T-helper 9 cell (primary cell): ENCODE results near the gene SNCAIP.
"Not testable (repeated sequence)": the region's sequence is repeated elsewhere in the genome, so short reads cannot be mapped to it uniquely, and the experiment has no call there.

Source experiments
- DNase-seq: peaks from one replicate; pipeline ENCODE4 v3.0.0-alpha.2; 2020

The SNCAIP gene

DNA sequence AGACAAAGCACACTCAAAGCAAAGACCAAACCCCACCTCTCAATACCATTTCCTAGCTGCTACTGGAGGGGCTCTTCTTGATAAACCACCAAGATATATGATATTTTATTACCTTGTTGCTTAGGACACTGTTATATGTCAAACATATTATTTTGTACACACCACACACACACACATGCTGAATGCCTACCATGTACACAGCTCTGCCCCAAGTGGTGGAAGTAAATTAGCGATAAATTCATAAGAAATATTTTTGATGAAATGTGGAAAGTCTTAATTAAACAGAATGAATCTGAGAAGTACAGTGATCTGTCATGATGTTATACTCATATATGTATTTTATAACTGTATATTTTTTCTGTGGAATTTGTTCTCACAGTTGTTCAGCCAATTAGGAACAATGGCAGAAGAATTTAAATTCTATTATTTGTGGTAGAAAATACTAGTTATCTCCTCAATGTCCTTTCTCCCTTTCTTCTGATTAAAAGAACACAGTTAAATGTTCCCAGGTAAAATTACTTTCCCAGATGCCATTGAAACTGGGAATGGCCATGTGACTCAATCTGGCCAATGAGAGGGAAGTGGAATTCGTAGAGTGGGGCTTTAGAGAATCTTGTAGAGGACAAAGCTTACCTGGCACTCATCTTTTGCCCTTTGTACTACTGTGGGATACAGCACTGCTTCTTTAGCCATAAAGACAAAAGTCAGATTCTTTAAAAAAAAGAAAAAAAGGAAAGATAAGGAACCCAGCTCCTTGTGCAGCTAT lies 156.5 kb downstream of the SNCAIP start:
- no peak for DNase-seq

DNA sequence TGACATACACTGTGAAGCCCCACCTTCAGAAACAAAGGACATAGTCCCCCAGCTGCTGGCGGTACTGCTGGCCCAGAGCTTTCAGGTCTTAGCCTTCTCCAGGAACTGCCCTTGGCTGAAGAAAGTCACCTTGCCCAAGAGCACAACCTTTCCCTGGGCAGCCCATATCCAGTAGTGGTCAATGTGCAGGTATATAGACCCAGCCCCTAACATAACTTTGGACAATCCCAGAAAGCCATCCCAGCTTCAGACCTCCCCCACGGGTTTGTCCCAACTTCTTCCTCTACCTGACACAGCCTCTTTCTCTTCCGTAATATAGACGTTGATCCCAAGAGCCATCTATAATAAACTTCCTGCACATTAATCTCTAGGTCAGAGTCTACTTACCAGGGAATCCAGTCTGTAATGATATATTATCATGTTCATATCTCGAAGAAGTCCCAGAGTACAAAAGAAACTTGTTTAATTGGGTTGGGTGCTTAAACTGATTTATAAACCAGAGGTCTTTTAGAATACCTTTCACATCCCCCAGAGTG lies 157.4 kb downstream of the SNCAIP start:
- no peak for DNase-seq

DNA sequence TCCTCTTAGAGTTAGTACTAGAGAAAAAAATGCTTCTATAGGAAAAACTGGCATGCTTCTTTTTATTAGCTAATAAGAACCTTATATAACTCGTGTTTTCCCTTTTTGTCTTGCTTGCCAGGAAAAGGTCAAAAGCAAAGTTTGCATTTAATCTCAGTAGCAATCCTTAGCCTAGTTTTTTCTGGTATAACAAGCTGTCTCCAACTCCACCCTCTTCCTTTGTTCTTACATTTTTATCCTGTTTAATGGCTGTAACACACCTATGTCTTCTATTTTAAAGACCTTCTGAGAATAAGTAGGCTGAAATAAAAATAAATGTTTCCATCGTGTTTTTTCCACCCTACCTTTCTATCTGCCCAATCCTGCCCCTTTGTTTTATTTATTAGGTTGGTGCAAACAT lies 158.3 kb downstream of the SNCAIP start:
- DNase-seq: no peak

DNA sequence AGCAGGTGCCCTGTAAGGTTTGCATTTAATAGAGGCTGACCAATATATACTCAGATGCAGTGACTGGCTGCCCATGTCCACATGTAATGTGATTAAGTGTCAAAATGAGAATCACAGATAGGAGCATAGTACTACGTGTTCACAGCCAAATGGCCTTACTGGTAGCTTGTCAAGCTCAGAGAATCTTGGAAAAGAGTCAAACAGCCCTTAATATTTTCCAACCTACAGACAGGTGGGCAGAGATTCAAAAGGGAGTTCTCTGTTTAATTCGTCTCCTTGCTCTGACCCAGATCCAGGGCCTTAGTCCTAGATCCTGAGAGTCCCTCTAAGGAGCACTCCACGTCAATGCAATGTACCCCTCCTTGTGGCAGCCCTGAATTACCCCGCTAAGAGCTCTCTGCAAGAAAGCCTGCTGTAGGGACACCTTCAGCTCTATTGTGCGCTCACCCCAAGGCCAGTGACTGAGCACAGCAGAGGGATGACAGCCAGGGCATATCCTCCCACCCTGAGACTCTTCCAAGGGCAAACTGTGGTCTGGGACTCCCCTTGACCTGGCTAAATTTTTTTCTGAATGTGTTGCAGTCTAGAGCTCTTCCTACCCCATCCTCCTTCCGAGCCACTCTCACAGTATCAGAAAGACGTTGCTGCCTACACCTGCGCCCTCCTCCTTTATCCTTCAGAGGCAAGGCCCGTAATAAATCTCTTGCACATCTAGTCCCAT lies 159.2 kb downstream of the SNCAIP start:
- DNase-seq: no peak

DNA sequence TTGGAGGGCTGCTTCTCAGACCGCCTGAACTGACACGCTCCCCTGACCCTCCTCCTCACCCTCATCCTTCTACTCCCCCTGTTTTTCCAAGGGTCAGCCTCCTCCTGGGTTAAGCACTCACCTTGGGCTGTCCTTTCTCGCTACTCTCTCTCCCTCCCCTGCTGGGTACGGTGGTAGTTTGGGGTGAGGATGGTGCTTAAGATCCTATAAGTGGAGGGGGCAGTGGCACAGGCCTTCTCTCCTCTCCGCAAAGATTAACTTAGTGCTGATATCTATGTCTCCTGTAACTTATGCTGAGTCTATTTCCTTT lies 159.7 kb downstream of the SNCAIP start:
- no peak for DNase-seq

DNA sequence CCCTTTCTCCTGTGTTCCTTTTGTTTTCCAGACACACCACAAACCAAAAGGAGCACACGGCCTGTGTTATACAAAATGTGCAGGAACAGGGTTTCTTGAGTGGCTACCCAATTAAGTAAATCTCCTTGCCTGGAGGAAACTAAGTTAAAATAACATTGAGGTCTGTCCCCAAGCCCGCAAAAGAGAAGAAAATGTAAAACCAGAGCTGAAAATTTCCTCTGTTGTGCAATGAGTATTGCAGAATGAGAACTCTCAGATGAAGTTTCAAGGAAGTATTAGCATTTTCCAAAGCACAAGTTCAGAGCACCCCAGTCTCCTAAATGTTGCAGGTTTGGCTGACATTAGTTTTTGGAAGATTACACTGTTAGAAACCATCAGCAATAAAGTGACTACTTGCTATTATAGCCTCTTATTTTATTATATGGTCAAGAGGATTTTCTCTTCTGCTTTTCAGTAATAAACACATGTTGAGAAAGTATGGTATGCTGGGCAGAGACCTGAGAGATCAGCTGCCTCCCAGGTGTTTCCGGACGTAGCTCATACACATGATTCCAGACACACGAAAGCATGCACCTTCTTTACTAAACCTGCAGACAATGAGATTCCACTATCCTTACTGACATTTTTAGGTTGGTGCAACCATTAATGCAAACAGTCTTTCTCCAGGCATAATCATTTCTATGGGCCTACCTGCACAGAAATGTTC lies 161.3 kb downstream of the SNCAIP start:
- no peak for DNase-seq

DNA sequence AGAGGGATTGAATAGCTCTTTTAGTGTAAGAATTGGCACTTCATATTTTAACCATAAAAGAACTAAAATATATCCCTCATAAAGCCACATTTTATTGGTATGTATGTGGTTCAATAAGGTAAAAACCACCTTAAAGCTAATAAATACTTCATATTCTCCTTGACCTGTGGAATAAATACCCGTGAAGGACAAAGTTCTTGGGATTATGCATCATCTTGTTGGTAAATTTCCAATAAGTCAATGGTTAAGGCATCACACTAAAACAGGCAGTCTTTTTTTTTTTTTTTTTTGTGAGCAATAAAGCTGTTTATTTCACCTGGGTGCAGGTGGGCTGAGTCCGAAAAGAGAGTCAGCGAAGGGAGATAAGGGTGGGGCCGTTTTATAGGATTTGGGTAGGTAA lies 161.9 kb downstream of the SNCAIP start:
- no peak for DNase-seq

DNA sequence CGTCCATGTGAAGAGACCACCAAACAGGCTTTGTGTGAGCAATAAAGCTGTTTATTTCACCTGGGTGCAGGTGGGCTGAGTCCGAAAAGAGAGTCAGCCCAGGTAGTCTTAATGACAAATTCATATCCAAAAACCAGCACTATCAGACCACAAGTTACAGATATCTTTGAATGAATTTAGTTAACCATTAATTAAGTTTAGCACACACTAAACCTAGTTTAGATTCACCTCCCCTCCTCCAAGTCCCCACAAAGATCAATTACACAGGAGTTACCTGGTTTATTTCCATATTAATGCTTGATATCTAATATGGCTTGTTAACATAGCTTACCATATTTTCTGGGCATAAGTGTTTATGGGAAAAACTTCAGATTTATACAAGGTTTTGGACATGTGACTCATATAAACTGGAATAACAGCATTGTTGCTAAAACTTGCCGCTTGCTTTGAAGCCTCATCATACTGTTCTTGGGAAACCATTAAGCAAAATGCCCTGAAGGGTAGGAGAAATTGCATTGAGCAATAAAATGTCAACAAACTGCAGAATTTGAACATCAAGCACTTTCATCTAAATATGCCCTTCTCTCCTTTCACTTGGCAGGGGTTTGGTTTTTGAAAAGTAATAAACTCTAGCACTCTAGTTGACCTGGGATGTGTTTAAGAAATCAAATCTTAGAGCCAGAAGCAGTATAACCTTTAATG lies 166.9 kb downstream of the SNCAIP start:
- DNase-seq: no peak

DNA sequence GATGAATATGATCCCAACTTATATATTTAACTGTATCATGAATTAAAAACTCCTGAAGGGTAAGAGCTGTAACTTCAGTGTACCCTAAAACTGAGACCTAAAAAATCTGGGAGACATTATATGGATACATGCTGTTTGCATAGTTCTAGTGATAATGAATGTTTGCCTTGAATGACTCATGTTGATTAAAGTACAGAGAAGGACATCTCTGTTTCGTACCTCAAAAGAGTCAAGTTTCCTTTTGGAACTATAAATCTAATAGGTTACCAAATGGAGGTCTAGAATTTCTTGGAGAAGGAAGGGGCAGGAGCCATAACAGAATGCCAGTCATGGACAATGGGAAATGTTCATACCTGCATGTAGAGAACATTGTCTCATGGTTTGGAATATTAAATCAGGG lies 168.1 kb downstream of the SNCAIP start:
- no peak for DNase-seq

DNA sequence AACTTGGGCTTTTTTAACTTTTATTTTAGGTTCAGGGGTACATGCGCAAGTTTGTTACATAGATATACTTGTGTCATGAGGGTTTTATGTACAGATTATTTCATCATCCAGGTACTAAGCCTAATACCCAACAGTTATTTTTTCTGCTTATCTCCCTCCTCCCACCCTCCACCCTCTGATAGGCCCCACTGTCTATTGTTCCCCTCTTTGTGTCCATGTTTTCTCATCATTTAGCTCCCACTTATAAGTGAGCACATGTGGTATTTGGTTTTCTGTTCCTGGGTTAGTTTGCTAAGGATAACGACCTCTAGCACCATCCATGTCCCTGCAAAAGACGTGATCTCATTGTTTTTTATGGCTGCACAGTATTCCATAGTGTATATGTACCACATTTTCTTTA lies 172.1 kb downstream of the SNCAIP start:
- DNase-seq: no peak

DNA sequence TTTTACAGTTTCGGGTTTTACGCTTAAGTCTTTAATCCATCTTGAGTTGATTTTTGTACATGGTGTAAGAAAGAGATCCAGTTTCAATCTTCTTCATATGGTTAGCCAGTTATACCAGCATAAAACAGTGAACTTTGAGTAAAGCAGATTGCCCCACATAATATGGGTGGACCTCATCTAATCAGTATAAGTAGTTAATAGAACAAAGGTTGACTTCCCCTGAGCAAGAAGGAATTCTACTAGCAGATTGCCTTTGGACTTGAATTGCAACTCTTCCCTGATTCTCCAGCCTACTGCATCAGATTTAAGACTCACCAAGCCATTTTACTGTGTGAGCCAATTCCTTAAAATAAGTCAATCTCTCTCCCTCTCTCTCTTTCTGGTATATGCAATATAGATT lies 173.2 kb downstream of the SNCAIP start:
- DNase-seq: no peak

DNA sequence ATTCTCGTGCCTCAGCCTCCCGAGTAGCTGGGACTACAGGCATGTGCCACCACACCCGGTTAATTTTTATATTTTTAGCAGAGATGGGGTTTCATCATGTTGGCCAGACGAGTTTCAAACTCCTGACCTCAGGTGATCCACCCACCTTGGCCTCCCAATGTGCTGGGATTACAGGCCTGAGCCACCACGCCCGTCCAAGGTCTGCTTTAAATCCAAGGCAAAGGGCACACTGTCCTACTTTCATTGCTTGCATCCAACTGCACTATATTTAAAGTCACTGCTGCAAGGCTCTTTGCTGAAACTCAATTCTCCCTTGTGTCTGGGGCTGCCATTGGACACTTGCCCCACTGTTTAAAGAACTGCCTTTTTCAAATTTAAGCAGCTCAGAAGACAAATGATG lies 174.6 kb downstream of the SNCAIP start:
- DNase-seq: not testable (repeated sequence)

DNA sequence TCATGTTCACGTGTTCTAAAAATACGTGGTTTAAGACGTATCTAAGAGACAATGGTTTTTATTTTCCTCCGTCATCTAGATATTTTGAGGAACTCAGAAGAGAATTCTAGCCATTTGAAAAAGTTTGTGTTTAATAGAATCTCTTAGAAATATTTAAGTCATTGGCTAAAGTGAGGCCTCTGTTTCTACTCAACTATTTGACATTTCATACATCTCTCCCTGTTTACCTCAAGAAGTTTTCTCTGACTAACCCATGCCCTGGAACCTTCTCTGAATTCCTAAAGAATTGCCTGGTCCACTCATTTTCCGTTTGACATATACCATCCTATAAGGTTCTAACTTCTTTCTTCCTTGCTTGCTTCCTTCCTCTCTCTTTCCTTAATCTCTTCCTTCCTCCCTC lies 178.7 kb downstream of the SNCAIP start:
- DNase-seq: no peak

DNA sequence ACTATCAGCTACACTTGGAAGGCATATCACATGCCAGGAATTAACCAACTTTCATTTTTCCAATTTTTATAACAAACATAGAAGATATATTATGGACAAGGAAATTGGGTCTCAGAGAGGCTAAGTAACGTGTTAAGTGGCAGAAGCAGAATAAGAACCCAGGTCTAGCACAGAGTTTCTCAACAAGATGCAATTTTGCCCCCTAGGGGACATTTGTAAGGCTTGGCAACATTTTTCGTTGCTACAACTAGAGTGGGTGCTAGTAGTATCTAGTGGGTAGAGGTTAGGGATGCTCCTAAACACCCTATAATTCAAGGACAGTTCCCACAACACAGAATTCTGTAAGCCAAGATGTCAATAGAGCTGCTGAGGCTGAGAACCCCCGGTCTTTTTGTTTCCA lies 180.6 kb downstream of the SNCAIP start:
- DNase-seq: no peak

DNA sequence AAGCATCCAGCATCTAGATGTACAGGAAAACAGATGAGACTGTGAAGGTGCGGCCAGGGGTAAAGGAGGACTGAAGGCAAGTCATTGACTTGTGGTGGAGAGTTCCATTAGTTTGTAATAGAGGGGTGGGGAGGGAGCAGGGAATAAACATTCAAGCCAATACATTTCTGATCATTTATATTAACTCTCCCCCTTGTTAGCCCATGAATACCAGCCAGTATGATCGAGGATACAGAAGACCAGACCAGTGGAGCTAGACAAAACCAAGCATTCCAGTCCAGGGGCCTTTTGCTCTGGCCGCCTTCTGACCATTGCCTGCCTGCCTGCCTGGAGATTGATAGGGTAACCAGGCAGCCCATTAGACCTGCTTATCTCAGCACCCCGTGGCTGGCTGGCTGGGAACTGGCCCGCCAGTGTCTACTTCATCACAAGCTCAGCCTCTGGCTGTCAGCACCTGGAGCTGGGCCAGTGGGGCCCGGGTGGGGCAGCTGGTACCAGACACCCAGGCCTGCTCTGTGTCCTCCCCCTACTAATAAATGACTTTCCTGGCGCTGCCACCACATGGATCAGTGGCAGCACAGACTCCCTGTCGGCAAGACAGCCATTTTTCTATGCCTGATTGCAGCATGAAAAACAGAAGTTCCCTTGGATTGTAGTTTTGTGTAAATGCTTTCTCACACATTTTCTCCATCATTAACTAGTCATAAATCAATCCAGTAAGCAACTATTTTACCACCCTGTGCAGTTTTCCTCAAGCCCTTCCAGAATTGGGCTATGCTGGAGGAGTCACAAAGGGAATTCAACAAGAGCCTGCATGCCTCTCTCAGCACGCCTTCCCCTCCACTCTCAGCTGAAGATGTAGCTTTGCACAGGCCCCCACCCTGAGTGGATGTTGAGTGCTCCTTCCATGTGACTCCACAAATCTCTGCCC lies 181.3 kb downstream of the SNCAIP start:
- no peak for DNase-seq

DNA sequence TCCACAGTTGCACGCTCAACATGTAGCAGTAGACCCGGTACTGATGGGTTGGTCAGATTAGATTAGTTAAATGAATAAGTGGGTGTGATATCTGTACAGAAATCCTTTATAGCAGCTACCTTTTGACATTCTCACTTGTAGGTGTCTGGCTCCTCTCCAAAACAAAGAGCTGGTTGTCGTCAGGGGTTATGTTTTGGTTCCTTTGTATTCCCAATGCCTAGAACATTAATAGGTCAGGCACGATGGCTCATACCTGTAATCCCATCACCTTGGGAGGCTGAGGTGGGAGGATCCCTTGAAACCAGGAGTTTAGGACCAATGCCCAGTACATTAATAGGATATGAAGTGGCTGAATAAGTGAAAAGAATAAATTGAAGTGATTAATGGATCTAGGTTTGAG lies 182.1 kb downstream of the SNCAIP start:
- no peak for DNase-seq

DNA sequence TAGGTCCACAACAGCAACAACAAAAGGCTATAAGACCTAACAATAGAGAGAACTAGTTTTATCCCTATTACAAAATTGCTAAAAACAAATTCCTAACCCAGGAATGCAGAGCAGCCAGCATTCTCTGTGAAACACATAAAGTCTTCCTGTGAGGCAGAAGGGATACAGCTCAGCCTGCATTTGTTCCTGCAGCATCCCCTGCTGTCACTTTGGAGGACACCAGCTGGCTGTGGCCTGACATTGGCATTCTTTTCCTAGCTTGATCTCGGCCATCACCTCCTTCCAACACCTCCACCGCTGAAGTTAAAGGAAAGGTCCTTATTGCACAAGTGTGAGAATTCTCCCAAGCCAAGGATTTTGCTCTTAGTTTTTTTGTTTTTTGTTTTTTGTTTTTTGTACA lies 186.1 kb downstream of the SNCAIP start:
- no peak for DNase-seq

DNA sequence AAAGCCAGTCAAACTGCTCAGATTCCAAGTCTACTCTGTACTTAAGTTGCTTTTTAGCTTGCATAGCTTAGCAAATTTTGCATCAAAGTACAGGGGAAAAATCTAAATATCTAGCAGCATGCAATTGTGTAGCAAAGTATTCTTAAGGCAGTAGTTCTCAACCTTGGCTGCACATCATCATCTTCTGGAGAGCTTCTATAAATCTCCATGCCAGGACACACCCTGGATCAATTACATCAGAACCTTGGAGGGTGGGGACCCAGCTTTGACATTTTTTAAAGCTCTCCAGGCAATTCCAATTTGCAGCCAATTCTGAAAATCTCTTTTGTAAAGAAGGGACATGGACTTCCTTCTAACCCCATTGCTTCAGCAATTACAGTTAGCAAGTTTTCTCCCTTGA lies 187.5 kb downstream of the SNCAIP start:
- DNase-seq: no peak

DNA sequence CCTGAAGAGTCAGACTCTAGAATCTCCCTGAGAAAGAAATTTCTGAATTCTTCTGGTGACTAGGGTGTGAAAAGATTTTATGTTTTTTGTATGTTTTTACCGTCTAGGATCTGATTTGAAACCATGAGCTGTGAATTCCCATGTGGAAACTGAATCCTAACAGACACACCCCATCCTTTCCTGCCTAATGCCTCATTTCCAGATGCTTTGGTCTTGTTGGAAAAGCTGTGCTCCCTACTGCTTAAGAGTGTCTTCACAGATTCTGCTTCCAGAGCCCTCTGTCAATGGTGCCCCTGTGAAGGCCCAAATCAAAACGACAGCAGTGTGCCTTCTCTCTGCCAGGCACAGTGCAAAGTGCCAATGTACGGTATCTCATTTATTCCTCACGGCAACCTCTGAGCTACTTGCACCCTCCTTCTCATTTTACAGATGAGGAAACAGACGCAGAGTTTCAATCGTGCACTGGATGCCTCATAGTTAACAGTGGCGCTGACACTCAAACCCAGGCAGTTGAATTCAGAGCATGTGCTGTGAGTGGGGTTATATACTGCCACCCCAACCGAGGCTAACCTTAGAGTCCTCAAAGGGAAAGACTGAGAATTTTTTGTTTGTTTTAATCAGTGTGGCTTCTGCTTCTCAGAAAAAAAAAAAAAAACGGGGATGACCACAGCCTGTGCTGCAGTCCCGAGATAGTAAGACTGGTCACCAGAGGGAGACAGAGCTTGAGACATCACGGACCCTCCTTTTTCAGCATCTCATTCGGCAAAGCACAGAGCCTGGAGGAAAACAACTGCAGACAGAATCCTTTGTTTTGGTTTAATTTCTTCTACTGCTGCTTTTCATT lies 188.4 kb downstream of the SNCAIP start:
- DNase-seq: no peak

DNA sequence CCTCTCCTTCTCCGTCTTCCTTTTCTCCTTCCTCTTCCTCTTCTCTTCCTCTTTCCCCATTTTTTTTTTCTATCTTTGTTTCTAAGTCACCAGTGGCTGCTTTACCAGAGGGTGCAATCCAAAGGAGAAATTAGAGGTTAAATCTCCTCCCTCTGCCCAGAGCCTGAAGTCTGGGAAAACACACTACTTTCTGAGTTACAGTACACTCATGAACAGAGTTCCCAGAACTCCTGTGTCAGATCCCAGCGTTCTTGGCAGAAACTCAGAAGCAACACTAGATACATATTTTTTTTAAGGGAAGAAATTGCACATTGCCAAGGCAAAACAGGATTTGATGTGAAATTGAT lies 189.0 kb downstream of the SNCAIP start:
- DNase-seq: no peak

DNA sequence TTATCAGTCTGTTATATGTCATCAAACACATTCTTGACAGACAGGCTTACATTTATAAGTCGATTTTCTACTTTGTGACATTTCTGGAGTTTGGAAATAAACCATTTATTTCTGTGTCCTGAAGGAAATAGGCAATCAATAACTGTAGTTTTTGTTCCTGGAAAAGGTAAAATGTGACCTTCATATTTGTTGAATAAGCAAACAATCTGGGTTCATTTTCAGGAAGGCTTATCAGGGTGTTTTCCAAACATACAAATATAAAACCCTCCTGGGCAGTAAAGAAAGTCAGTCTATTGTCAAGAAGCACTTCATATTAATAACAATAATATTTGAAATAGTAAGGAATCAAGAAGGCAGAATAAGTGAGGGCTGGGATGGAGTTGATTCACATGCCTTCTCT lies 195.0 kb downstream of the SNCAIP start:
- DNase-seq: no peak
